Heart left ventricle (tissue), 13 donors: ENCODE data around the gene IL1A.

Experiments used
- CTCF ChIP-seq, 12 donors: fragments of 200-600 bp; sonication (generic) in 4 of 12; IDR thresholded peaks; one replicate each; pipeline versions ENCODE4 v1.5.0 to v1.8.0; 2018 to 2022; ENCODE audit warnings: antibody characterized with exemption in 12 of 12, mild to moderate bottlenecking in 5 of 12
- POLR2A ChIP-seq, 2 donors: fragments of 450-650 bp; IDR thresholded peaks; one replicate each; pipeline ENCODE4 v1.6.1; 2017; ENCODE audit warnings: antibody characterized with exemption in 2 of 2, mild to moderate bottlenecking in 2 of 2, moderate library complexity in 2 of 2
- donor health status: ischemic (EF 13 %, LVEDD 7.1; RV severe dilation, severe dysfunction).
- donor health status: DM: no; HTN: yes; CAD: no.
- donor health status: DM: no; HTN: no; CAD: no.
- donor health status: ischemic (EF 25% LVEDD 6.9; RV normal size, moderate dysfunction).
- donor health status: ischemic (EF 25% LVEDD 5.7; RV mildly dilated, moderate dysfunction).
- donor health status: ischemic (EF 35%, LVEDD 5.7; RV mildly dilated, moderate dysfunction).
- donor health status: nonischemic (EF 11% LVEDD 7.7; RV severe dilation, severe dysfunction).
- donor health status: DM: yes; HTN: yes; CAD: no.
- donor health status: PGD.
- donor health status: ischemic (EF 29% LVEDD 5.4; RV normal size, mild dysfunction).
- donor health status: nonischemic (EF 23%, LVEDD 6.1; RV moderate dilation, normal function).

DNA sequence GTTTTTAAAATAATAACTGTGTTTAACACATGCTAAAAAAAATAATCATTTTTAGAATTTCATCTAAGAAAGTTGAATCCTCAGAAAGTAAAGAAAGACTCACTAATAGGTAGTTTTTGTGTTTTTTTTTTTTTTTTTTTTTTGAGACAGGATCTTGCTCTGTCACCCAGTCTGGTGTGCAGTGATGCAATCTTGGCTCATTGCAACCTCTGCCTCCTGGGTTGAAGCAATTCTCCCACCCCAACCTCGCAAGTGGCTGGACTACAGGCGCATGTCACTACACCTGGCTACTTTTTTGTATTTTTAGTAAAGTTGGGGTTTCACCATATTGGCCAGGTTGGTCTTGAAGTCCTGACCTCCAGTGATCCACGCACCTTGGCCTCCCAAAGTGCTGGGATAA, 27.0 kb downstream of the IL1A start:
- TF ChIP-seq CTCF (IDR thresholded peaks at IDR 0.05) (no peak), POLR2A (IDR thresholded peaks at IDR 0.05) (no peak)
